HL-60/S4 (cell line): ENCODE data around the gene FXYD6.

Source experiments
- in situ Hi-C: fragments of 300-500 bp; cut with MboI; formaldehyde crosslinking; loops from 2 replicates; pipeline ENCODE4 v1.14.3; 2022; ENCODE audit warnings: low sequenced_read_pairs

The FXYD6 gene

GRCh38 chr11:117910941-117911655 is 34.6 kb upstream of the FXYD6 start:
- in situ Hi-C loops = no loop called here

- in situ Hi-C loops = no loop called here
Observed at GRCh38 chr11:117910525-117910924, 34.1 kb upstream of the FXYD6 start.

- in situ Hi-C loops = no loop called here
Observed at GRCh38 chr11:117909611-117910382, 33.3 kb upstream of the FXYD6 start.

GRCh38 chr11:117908959-117909610 is 32.6 kb upstream of the FXYD6 start:
- in situ Hi-C loops = no loop called here

GRCh38 chr11:117908109-117908895 is 31.8 kb upstream of the FXYD6 start:
- in situ Hi-C loops = no loop called here

GRCh38 chr11:117907276-117908108 is 31.0 kb upstream of the FXYD6 start:
- in situ Hi-C loops = no loop called here

- in situ Hi-C loops = no loop called here
Observed at GRCh38 chr11:117906710-117907109, 30.3 kb upstream of the FXYD6 start.

GRCh38 chr11:117906126-117906525 is 29.7 kb upstream of the FXYD6 start:
- in situ Hi-C loops = no loop called here

- in situ Hi-C loops = no loop called here
Observed at GRCh38 chr11:117905524-117905923, 29.1 kb upstream of the FXYD6 start.

GRCh38 chr11:117903505-117904382 is 27.3 kb upstream of the FXYD6 start:
- in situ Hi-C loops = no loop called here

GRCh38 chr11:117902001-117902845 is 25.8 kb upstream of the FXYD6 start:
- in situ Hi-C loops = no loop called here

- in situ Hi-C loops = no loop called here
Observed at GRCh38 chr11:117901601-117902000, 25.1 kb upstream of the FXYD6 start.

- in situ Hi-C loops = no loop called here
Observed at GRCh38 chr11:117900720-117901440, 24.4 kb upstream of the FXYD6 start.

- in situ Hi-C loops = no loop called here
Observed at GRCh38 chr11:117900121-117900648, 23.7 kb upstream of the FXYD6 start.

- in situ Hi-C loops = no loop called here
Observed at GRCh38 chr11:117898059-117898458, 21.6 kb upstream of the FXYD6 start.

GRCh38 chr11:117892651-117893050 is 16.2 kb upstream of the FXYD6 start:
- in situ Hi-C loops = no loop called here

GRCh38 chr11:117891362-117891761 is 14.9 kb upstream of the FXYD6 start:
- in situ Hi-C loops = no loop called here
